ENCODE results near the gene PRKN. TPM values are rescaled to one million over a fixed set of nuclear protein-coding genes. Genes with fewer than 3 reads are reported as not detected.

Gene PRKN
- total RNA-seq, 6 experiments from 2014 or later = 0.32 TPM; not detected in 5

- H3K9me3 Mint-ChIP-seq = peaks cover 79% of the 10 kb centered on the region
- H3K27ac Mint-ChIP-seq = no peak overlapping the region
- no peaks in the 10 kb centered on the region for H3K4me1 Mint-ChIP-seq (ENCODE audit: low read depth)
- TF ChIP-seq, protein P1, sequence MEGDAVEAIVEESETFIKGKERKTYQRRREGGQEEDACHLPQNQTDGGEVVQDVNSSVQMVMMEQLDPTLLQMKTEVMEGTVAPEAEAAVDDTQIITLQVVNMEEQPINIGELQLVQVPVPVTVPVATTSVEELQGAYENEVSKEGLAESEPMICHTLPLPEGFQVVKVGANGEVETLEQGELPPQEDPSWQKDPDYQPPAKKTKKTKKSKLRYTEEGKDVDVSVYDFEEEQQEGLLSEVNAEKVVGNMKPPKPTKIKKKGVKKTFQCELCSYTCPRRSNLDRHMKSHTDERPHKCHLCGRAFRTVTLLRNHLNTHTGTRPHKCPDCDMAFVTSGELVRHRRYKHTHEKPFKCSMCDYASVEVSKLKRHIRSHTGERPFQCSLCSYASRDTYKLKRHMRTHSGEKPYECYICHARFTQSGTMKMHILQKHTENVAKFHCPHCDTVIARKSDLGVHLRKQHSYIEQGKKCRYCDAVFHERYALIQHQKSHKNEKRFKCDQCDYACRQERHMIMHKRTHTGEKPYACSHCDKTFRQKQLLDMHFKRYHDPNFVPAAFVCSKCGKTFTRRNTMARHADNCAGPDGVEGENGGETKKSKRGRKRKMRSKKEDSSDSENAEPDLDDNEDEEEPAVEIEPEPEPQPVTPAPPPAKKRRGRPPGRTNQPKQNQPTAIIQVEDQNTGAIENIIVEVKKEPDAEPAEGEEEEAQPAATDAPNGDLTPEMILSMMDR (IDR thresholded peaks at IDR 0.05) = no peak
- H3K4me3 Mint-ChIP-seq = no peak overlapping the region
- no peak for DNase-seq
- no peaks in the 10 kb centered on the region for H3K27me3 Mint-ChIP-seq (ENCODE audit: insufficient read depth)
- peaks cover 16% of the 10 kb centered on the region for H3K36me3 Mint-ChIP-seq (ENCODE audit: low read depth)
These were observed 466.0 kb downstream of the PRKN start for GRCh38 chr6:162261598-162261997.

GRCh38 chr6:162260027-162260426, 467.5 kb downstream of the PRKN start:
- no peak for DNase-seq
- Mint-ChIP-seq H3K4me3 (no peak overlapping the region), H3K9me3 (peaks cover 69% of the 10 kb centered on the region), H3K27ac (no peak overlapping the region), H3K4me1 (ENCODE audit: low read depth) (no peaks in the 10 kb centered on the region), H3K36me3 (ENCODE audit: low read depth) (peaks cover 13% of the 10 kb centered on the region), H3K27me3 (ENCODE audit: insufficient read depth) (no peaks in the 10 kb centered on the region)
- TF ChIP-seq, protein P1 (IDR thresholded peaks at IDR 0.05) = no peak

GRCh38 chr6:162258647-162259046, 468.9 kb downstream of the PRKN start:
- H3K27ac Mint-ChIP-seq = no peak overlapping the region
- no peak overlapping the region for H3K4me3 Mint-ChIP-seq
- peaks cover 69% of the 10 kb centered on the region for H3K9me3 Mint-ChIP-seq
- TF ChIP-seq, protein P1 (IDR thresholded peaks at IDR 0.05) = no peak
- H3K27me3 Mint-ChIP-seq (ENCODE audit: insufficient read depth) = no peaks in the 10 kb centered on the region
- no peak for DNase-seq
- no peaks in the 10 kb centered on the region for H3K4me1 Mint-ChIP-seq (ENCODE audit: low read depth)
- H3K36me3 Mint-ChIP-seq (ENCODE audit: low read depth) = peaks cover 4% of the 10 kb centered on the region; the same call in 1 of the 2 replicates

GRCh38 chr6:162256361-162256760, 471.2 kb downstream of the PRKN start:
- no peak for DNase-seq
- H3K9me3 Mint-ChIP-seq = peaks cover 62% of the 10 kb centered on the region
- H3K36me3 Mint-ChIP-seq (ENCODE audit: low read depth) = no peaks in the 10 kb centered on the region; the same call in 1 of the 2 replicates
- no peak overlapping the region for H3K4me3 Mint-ChIP-seq
- no peaks in the 10 kb centered on the region for H3K27me3 Mint-ChIP-seq (ENCODE audit: insufficient read depth)
- no peaks in the 10 kb centered on the region for H3K4me1 Mint-ChIP-seq (ENCODE audit: low read depth)
- TF ChIP-seq, protein P1 (IDR thresholded peaks at IDR 0.05) = no peak
- H3K27ac Mint-ChIP-seq = no peak overlapping the region

DNA sequence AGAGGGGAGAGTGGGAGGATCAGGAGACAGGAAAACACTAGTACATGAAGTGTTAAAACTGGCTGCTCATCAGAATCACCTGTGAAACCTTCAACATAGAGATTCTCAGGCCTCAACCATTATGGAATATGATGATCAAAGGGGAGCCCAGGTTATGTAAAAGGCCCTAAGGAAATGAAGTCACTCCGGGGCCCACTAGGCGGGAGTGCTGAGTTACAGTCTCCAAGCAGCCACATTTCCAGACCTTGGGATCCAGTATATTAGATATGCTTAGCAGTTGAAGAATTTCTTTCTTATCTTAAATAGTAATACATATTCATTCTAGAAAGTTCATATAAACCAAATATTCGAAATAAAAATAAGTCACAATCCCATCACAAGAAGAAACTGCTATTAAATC, 476.3 kb downstream of the PRKN start:
- Mint-ChIP-seq H3K4me1 (ENCODE audit: low read depth) (no peaks in the 10 kb centered on the region), H3K27me3 (ENCODE audit: insufficient read depth) (no peaks in the 10 kb centered on the region), H3K36me3 (ENCODE audit: low read depth) (no peaks in the 10 kb centered on the region), H3K27ac (no peak overlapping the region), H3K9me3 (peaks cover 50% of the 10 kb centered on the region), H3K4me3 (no peak overlapping the region)
- TF ChIP-seq, protein P1 (IDR thresholded peaks at IDR 0.05) = no peak
- no peak for DNase-seq
